GM19328 (cell line): Measurements from ENCODE around the gene ITPKC.
A peak's percentile ranks its signal among the peaks of the same experiment; 100 is the strongest.
"Not testable (repeated sequence)": the region's sequence is repeated elsewhere in the genome, so short reads cannot be mapped to it uniquely, and the experiment has no call there.

Experiments used
- ATAC-seq: cut with Tn5 transposase; IDR thresholded peaks from one replicate; pipeline ENCODE4 v1.9.1; 2021; ENCODE audit warnings: mild to moderate bottlenecking, moderate library complexity; ENCODE audit not compliant: unreplicated experiment

ITPKC gene

GRCh38 chr19:40714441-40715299, 2.2 kb upstream of the ITPKC start:
- peak; percentile 49 for ATAC-seq

- ATAC-seq: no peak
Measured at GRCh38 chr19:40716031-40716481, 856 bp upstream of the ITPKC start.

- ATAC-seq: no peak
Measured at GRCh38 chr19:40717325-40717879, 490 bp downstream of the ITPKC start.

- no peak for ATAC-seq
Measured at GRCh38 chr19:40717880-40718773, 1.2 kb downstream of the ITPKC start.

- no peak for ATAC-seq
Measured at GRCh38 chr19:40718774-40719391, 2.0 kb downstream of the ITPKC start.

GRCh38 chr19:40719414-40719894, 2.5 kb downstream of the ITPKC start:
- no peak for ATAC-seq

GRCh38 chr19:40721140-40721486, 4.2 kb downstream of the ITPKC start:
- ATAC-seq: no peak

- no peak for ATAC-seq
Measured at GRCh38 chr19:40721936-40722661, 5.2 kb downstream of the ITPKC start.

- ATAC-seq: no peak
Measured at GRCh38 chr19:40723661-40724254, 6.8 kb downstream of the ITPKC start.

GRCh38 chr19:40724315-40724714, 7.4 kb downstream of the ITPKC start:
- ATAC-seq: no peak

- no peak for ATAC-seq
Measured at GRCh38 chr19:40724855-40725254, 7.9 kb downstream of the ITPKC start.

- no peak for ATAC-seq
Measured at GRCh38 chr19:40726279-40726678, 9.4 kb downstream of the ITPKC start.

GRCh38 chr19:40730065-40730464, 13.2 kb downstream of the ITPKC start:
- not testable (repeated sequence) for ATAC-seq

- ATAC-seq: not testable (repeated sequence)
Measured at GRCh38 chr19:40732304-40732703, 15.4 kb downstream of the ITPKC start.

GRCh38 chr19:40733149-40733548, 16.2 kb downstream of the ITPKC start:
- no peak for ATAC-seq

GRCh38 chr19:40735013-40735771, 18.3 kb downstream of the ITPKC start:
- ATAC-seq: no peak

GRCh38 chr19:40736661-40737060, 19.7 kb downstream of the ITPKC start:
- no peak for ATAC-seq

- ATAC-seq: no peak
Measured at GRCh38 chr19:40737102-40737644, 20.3 kb downstream of the ITPKC start.
